Spleen (tissue), 11 donors: Measurements from ENCODE around the gene KDM4B. TPM values are rescaled to one million over a fixed set of nuclear protein-coding genes. Genes with fewer than 3 reads are reported as not detected.
A peak's percentile ranks its signal among the peaks of the same experiment; 100 is the strongest.

Source experiments
- DNase-seq: peaks from one replicate; pipeline ENCODE4 v3.0.0-alpha.2; 2020
- H3K27ac ChIP-seq, 8 donors: fragments of 200-600 bp; sonication (generic) in 7 of 8; 1 replicate in 4 of 8; 2 replicates in 4 of 8; pipeline versions ENCODE4 v1.5.0 to v1.8.0; 2016 to 2021; ENCODE audit warnings: inconsistent platforms in 4 of 8, mild to moderate bottlenecking in 4 of 8, moderate library complexity in 1 of 8
- H3K27me3 ChIP-seq, 7 donors: fragments of 200-600 bp; sonication (generic) in 6 of 7; replicated peaks in 1 of 7; 1 replicate in 4 of 7; 2 replicates in 3 of 7; pipeline versions ENCODE4 v1.5.0 to v1.8.0; 2016 to 2021; ENCODE audit warnings: inconsistent platforms in 3 of 7, mild to moderate bottlenecking in 1 of 7
- H3K36me3 ChIP-seq, 6 donors: fragments of 200-600 bp; sonication (generic) in 5 of 6; 1 replicate in 4 of 6; 2 replicates in 2 of 6; pipeline versions ENCODE4 v1.5.0 to v1.8.0; 2016 to 2021; ENCODE audit warnings: inconsistent platforms in 2 of 6
- H3K4me1 ChIP-seq, 6 donors: fragments of 200-600 bp; sonication (generic) in 5 of 6; 1 replicate in 3 of 6; 2 replicates in 3 of 6; pipeline versions ENCODE4 v1.5.0 to v1.8.0; 2016 to 2021; ENCODE audit warnings: inconsistent platforms in 3 of 6
- H3K4me3 ChIP-seq, 8 donors: fragments of 200-600 bp; sonication (generic) in 7 of 8; 1 replicate in 4 of 8; 2 replicates in 4 of 8; pipeline versions ENCODE4 v1.5.0 to v1.8.0; 2016 to 2021; ENCODE audit warnings: inconsistent platforms in 4 of 8, mild to moderate bottlenecking in 4 of 8, moderate library complexity in 2 of 8
- H3K9me3 ChIP-seq, 8 donors: fragments of 200-600 bp; sonication (generic) in 7 of 8; 1 replicate in 4 of 8; 2 replicates in 4 of 8; pipeline versions ENCODE4 v1.5.0 to v1.8.0; 2016 to 2021; ENCODE audit warnings: inconsistent platforms in 4 of 8
- POLR2A ChIP-seq, 3 donors: fragments of 450-650 bp; IDR thresholded peaks; one replicate each; pipeline ENCODE4 v1.5.1; 2017; ENCODE audit warnings: antibody characterized with exemption in 3 of 3, mild to moderate bottlenecking in 1 of 3
- POLR2AphosphoS5 ChIP-seq, 3 donors: sonication (generic); formaldehyde crosslinking; IDR thresholded peaks; one replicate each; pipeline ENCODE4 v1.5.1; 2017; ENCODE audit warnings: antibody characterized with exemption in 3 of 3
- WGBS, 5 donors: extraction: QIAGEN DNeasy Blood & Tissue Kit in 3 of 5; methylation state at CpG; one replicate each; pipeline versions ENCODE4 v1.1.5 to v1.1.7; 2013 to 2018; 5-methylcytosine and 5-hydroxymethylcytosine counted together
- intact Hi-C: fragments of 100-400 bp; cut with DNase I; formaldehyde crosslinking; loops from one replicate; pipeline ENCODE4 v1.15.0; 2023; ENCODE audit warnings: low total_unique reads
- polyA plus RNA-seq, 3 donors: library from polyadenylated mRNA; stranded (reverse); fragments of 200-250 nt; gene quantifications; one replicate each; pipeline ENCODE4 v1.2.1, GENCODE V29; 2013
- total RNA-seq, 7 donors: library from RNA; depleted of rRNA in 3 of 7; stranded (reverse); fragments of >200 nt in 3 of 7; fragmentation: NEBNext Ultra II Directional in 4 of 7; extraction: Animal tissue kit (Norgen Biotek cat#: 25700) in 4 of 7; gene quantifications; one replicate each; pipeline versions ENCODE4 v1.1.0 to v1.2.1, GENCODE V29; 2016 to 2021
- TF ChIP-seq, protein P1 (sequence below), 11 experiments: fragments of 200-600 bp in 7 of 11; fragments of 450-650 bp in 4 of 11; sonication (generic) in 4 of 11; IDR thresholded peaks in 8 of 11; conservative IDR thresholded peaks in 3 of 11; 1 replicate in 7 of 11; 2 replicates in 4 of 11; pipeline versions ENCODE4 v1.4.0 to v1.8.0; 2016 to 2021; ENCODE audit warnings: antibody characterized with exemption in 11 of 11, inconsistent platforms in 4 of 11, mild to moderate bottlenecking in 1 of 11
- donor health status: healthy with polysubstance abuse.
- donor health status: DM: no; HTN: no; CAD: no; lungs with moderate emphysema.
- donor health status: DM: no; HTN: no; CAD: no.
- donor health status: Bipolar disorder and iron deficiency.
- donor health status: healthy.
- donor health status: DM: no; HTN: no; CAD: no.
- donor health status: DM: yes; HTN: yes; CAD: no.

The KDM4B gene
- total and polyA plus RNA-seq, 10 donors: 18.3 to 80.5 (median 52.4) TPM

DNA sequence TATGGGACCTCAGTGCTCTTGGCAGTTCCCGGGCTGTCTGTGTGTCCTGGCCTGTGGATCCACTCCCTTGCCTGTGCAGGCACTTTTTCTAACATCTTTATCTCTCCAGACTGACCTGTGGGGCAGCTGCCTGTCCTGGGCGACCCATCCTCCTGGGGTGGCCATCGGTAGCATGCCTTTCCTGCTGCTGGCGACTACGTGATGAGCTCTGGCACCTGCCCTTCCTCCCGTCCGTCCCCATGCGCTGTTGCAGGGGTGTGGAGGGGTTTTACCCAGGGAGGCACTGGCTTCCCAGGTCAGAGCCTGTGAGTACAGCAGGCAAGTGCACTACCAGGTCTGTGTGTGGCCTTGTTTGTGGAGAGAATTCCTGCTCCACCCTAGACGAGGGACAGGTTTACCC is 93.3 kb downstream of the KDM4B start:
- Histone ChIP-seq H3K4me3 (no peak overlapping the region), H3K36me3 (peaks cover 0 to 100% (median 33%) of the 10 kb centered on the region in 6 donors), H3K27me3 (no peaks in the 10 kb centered on the region), H3K9me3 (peaks cover 3 to 22% (median 18%) of the 10 kb centered on the region in 8 donors), H3K4me1 (no peaks in the 10 kb centered on the region), H3K27ac (no peak overlapping the region)
- 87 to 96% (median 95%) methylated on average over 9 of the region's 9 CpGs for WGBS, 5 donors
- TF ChIP-seq POLR2A (IDR thresholded peaks at IDR 0.05) (no peak), POLR2AphosphoS5 (IDR thresholded peaks at IDR 0.05) (peak in 1 of 3 donors; percentile 18)
- intact Hi-C loops: no loop called here
- no peak for DNase-seq

DNA sequence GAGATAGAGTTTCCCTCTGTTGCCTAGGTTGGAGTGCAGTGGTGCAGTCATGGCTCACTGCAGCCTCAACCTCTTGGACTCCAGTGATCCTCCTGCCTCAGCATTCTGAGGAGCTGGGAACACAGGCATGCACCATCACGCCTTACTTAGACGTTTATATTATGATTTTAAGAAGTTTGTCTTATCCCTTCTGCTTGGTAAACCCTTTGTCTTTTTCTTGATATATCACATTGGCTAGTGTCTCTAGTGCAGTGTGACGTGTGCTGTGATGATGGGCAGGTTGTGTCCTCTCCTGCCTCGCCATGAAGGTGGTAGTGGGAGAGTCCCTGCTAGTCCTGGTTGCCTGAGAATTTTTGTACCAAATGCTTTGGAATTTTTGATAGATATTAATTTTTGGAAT is 93.9 kb downstream of the KDM4B start:
- H3K36me3 ChIP-seq: peaks cover 0 to 100% (median 33%) of the 10 kb centered on the region in 6 donors
- H3K27ac ChIP-seq: no peak overlapping the region
- no peaks in the 10 kb centered on the region for H3K4me1 ChIP-seq
- no peaks in the 10 kb centered on the region for H3K27me3 ChIP-seq
- WGBS, 5 donors: 94 to 99% (median 97%) methylated on average over 4 of the region's 4 CpGs
- TF ChIP-seq, protein P1, sequence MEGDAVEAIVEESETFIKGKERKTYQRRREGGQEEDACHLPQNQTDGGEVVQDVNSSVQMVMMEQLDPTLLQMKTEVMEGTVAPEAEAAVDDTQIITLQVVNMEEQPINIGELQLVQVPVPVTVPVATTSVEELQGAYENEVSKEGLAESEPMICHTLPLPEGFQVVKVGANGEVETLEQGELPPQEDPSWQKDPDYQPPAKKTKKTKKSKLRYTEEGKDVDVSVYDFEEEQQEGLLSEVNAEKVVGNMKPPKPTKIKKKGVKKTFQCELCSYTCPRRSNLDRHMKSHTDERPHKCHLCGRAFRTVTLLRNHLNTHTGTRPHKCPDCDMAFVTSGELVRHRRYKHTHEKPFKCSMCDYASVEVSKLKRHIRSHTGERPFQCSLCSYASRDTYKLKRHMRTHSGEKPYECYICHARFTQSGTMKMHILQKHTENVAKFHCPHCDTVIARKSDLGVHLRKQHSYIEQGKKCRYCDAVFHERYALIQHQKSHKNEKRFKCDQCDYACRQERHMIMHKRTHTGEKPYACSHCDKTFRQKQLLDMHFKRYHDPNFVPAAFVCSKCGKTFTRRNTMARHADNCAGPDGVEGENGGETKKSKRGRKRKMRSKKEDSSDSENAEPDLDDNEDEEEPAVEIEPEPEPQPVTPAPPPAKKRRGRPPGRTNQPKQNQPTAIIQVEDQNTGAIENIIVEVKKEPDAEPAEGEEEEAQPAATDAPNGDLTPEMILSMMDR (IDR thresholded peaks at IDR 0.05 in 8 of 11, conservative IDR thresholded peaks at IDR 0.05 in 3 of 11): no peak
- TF ChIP-seq POLR2AphosphoS5 (IDR thresholded peaks at IDR 0.05) (no peak), POLR2A (IDR thresholded peaks at IDR 0.05) (no peak)
- H3K4me3 ChIP-seq: no peak overlapping the region
- DNase-seq: no peak
- intact Hi-C loops: no loop called here
- peaks cover 3 to 22% (median 18%) of the 10 kb centered on the region in 8 donors for H3K9me3 ChIP-seq

DNA sequence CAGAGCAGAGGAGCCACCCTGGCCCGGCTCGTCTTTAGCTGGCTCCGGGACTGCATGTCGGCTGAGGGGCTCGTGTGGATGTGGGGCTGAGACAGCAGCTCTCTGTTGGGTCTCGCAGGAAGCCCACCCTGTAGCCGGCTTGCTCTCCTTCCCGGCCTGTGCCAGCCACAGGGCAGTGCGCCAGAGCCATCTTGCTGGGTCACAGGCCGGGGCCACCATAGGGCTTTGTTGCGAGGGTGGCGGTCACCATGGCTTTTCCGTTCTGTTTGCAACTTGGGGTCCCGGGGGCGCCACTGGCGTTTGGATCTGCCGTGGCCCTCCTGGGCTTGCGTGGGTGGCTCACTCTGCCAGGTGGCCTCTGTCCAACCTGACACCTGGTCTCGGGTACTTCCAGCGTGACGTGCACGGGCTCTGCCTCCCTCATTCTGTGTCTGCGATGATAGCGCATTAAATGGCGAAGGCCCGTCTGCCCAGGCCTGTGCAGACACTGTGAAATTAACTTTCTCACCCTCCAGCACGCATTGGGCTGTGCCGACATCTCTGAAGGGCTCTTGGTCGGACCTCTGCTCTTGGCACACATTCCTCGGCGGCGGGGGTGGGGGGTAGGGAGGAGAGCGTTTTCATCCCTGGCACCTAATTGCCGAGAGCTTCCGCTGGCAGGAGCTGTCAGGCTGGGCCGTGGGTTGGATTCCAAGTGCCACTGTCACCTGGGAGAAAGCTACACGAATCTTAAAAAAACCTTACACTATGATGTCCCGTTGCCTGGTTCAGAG is 95.1 kb downstream of the KDM4B start:
- TF ChIP-seq POLR2AphosphoS5 (IDR thresholded peaks at IDR 0.05) (peak in 1 of 3 donors; percentile 36), POLR2A (IDR thresholded peaks at IDR 0.05) (no peak)
- TF ChIP-seq, protein P1 (IDR thresholded peaks at IDR 0.05 in 8 of 11, conservative IDR thresholded peaks at IDR 0.05 in 3 of 11): no peak
- peaks cover 0 to 100% (median 33%) of the 10 kb centered on the region in 6 donors for H3K36me3 ChIP-seq
- H3K27me3 ChIP-seq: no peaks in the 10 kb centered on the region
- intact Hi-C loops: no loop called here
- no peak overlapping the region for H3K4me3 ChIP-seq
- no peak for DNase-seq
- H3K27ac ChIP-seq: no peak overlapping the region
- 88 to 97% (median 95%) methylated on average over 29 to 38 of the region's 38 CpGs for WGBS, 5 donors
- H3K4me1 ChIP-seq: no peaks in the 10 kb centered on the region
- H3K9me3 ChIP-seq: peaks cover 3 to 22% (median 18%) of the 10 kb centered on the region in 8 donors

DNA sequence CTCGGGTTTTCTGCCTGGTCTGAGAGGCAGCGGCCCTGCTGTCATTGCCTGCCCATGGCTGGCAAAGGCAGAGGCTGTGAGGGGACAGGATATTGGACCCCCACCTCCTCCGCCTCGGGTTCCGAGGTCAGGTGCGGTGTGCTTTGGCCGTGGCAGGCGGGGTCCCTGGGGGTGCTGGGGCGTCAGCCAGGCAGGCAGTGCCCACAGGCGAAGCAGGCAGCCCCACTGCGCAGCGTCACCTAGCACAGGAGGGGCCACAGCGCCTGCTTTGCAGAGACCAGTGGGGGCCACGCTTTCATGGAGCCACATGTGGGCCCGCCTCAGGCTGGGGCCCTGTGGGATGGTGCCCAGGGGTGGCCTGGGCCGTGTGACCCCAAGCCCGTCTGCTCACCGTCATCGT is 96.0 kb downstream of the KDM4B start:
- Histone ChIP-seq H3K9me3 (peaks cover 3 to 22% (median 18%) of the 10 kb centered on the region in 8 donors), H3K27ac (no peak overlapping the region), H3K36me3 (peaks cover 0 to 100% (median 29%) of the 10 kb centered on the region in 6 donors), H3K4me3 (no peak overlapping the region), H3K27me3 (no peaks in the 10 kb centered on the region), H3K4me1 (no peaks in the 10 kb centered on the region)
- 90 to 98% (median 92%) methylated on average over 13 to 19 of the region's 19 CpGs for whole genome bisulfite sequencing, 5 donors
- TF ChIP-seq, protein P1 (IDR thresholded peaks at IDR 0.05 in 8 of 11, conservative IDR thresholded peaks at IDR 0.05 in 3 of 11): no peak
- TF ChIP-seq POLR2A (IDR thresholded peaks at IDR 0.05): no peak
- TF ChIP-seq POLR2AphosphoS5 (IDR thresholded peaks at IDR 0.05): peak in 1 of 3 donors; percentile 9
- DNase-seq: no peak
- intact Hi-C loops: no loop called here
